Retinal pigment epithelial cell (primary cell): ENCODE measurements around the gene KRT73.

Experiments used
- DNase-seq: peaks from one replicate; pipeline ENCODE4 v3.0.0-alpha.2; 2010; ENCODE audit warnings: low read depth
- H3K4me3 ChIP-seq: 2 replicates; pipeline ENCODE4 v1.5.1; 2011; ENCODE audit warnings: mild to moderate bottlenecking, low read length, control low read depth, moderate library complexity
- TF ChIP-seq, protein P1 (sequence below): conservative IDR thresholded peaks from 2 replicates; pipeline ENCODE4 v1.5.1; 2011; ENCODE audit warnings: low read depth, low read length, control low read depth, inconsistent platforms

The KRT73 gene

DNA sequence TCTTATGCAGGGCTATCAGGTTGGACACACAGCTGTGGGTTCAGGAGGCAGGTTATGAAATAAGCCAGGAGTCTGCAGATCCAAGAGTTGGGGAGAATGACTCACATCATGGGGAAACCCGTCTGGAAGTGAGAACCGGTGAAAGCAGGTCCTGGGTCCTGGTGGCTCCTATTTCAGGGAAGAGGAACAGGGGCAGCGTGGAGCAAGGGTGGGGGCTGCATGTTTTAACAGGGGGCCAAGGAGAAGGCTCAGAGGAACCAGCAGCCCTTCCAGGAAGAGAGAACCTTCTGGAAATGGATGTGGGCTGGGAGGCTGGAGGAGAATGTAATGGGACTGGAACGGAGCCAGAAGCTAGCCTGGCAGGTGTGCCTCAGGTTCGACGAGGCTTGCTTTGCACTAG, 36.9 kb downstream of the KRT73 start:
- H3K4me3 ChIP-seq: no peak overlapping the region
- DNase-seq: no peak
- TF ChIP-seq, protein P1, sequence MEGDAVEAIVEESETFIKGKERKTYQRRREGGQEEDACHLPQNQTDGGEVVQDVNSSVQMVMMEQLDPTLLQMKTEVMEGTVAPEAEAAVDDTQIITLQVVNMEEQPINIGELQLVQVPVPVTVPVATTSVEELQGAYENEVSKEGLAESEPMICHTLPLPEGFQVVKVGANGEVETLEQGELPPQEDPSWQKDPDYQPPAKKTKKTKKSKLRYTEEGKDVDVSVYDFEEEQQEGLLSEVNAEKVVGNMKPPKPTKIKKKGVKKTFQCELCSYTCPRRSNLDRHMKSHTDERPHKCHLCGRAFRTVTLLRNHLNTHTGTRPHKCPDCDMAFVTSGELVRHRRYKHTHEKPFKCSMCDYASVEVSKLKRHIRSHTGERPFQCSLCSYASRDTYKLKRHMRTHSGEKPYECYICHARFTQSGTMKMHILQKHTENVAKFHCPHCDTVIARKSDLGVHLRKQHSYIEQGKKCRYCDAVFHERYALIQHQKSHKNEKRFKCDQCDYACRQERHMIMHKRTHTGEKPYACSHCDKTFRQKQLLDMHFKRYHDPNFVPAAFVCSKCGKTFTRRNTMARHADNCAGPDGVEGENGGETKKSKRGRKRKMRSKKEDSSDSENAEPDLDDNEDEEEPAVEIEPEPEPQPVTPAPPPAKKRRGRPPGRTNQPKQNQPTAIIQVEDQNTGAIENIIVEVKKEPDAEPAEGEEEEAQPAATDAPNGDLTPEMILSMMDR: no peak

DNA sequence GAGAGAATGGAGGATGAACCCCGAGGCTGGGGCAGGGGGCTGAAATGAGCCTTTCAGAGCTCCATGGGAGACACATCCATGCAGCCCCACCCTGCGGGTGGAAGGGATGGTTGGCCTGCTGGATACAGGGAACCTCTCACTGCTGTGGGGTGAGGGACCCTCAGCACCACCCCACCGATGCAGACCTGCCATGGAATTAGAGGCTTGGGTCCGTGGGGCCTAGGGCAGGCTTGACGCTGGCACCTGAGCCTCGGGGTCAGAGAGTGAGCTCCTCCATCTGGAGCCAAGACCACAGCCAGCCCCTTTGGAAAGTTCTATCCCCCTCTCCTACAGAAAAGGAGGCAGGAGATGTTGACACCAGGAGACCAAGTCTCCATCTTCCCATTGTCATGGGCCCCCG, 37.3 kb downstream of the KRT73 start:
- no peak overlapping the region for H3K4me3 ChIP-seq
- TF ChIP-seq, protein P1: no peak
- no peak for DNase-seq

DNA sequence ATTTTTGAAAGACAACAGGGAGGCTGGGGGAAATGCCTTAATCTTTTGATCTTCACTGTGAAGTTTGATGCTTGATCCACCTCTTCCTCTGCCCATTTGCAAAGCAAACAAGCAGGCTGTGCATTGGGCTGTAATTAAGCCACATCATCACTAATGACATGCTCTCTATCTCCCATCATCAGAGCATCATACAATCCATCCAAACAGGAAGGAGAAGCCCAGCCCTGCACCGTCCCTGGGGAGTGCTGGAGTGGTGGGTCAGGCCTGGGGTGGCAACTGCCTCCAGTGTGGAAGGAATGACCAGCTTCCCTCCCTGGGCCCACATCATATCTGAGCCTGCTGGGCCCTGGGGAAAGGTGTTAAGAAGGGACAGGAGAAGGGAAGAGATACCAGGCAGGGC, 37.9 kb downstream of the KRT73 start:
- H3K4me3 ChIP-seq: no peak overlapping the region
- no peak for DNase-seq
- TF ChIP-seq, protein P1: no peak

DNA sequence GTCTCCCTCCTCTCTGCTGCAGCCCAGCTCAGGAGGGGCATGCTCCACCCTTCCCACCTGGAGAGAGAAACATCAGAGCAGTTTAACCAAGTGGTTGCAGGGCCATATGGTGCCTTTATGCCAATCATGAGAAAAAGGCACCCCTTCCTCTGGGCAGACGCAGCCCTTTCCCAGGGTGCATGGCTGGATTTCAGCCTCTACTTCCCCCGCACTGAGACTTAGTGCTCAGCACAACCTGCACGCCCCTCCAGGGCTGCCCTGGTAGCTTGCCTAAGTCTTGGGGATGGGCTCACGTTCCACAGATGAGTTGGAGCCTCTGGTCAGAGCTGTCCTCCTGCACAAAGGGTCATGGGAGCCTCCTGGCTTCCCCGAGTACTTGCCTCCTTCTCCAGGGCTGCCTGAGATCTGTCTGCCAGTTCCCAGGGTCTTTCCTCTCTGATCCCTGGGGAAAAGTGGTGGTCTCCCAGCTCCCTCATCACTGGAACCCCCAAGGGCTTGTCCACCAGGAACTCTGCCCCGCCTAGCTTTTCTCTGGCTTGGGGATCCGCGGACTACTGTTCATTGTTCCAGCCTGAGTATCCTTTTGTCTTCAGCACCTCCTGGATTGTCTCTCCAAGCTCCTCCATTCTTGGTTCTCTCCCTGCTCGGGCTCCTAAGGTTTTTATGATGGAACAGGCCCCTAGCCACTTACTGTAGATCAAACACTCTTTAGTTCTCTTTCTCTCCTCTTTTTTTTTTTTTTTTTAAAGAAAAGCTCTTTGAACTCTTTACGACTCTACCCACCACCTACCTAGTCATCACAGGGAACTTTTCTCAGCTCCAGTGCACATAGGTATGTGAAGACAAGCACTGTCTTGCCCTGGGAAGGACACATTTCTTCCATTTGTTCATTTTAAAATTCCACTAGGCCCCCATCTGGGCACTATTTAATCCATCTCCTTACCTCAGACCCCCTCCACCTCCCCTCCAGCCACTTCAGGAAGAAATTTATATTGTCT, 38.6 kb downstream of the KRT73 start:
- TF ChIP-seq, protein P1: no peak
- no peak for DNase-seq
- H3K4me3 ChIP-seq: no peak overlapping the region

DNA sequence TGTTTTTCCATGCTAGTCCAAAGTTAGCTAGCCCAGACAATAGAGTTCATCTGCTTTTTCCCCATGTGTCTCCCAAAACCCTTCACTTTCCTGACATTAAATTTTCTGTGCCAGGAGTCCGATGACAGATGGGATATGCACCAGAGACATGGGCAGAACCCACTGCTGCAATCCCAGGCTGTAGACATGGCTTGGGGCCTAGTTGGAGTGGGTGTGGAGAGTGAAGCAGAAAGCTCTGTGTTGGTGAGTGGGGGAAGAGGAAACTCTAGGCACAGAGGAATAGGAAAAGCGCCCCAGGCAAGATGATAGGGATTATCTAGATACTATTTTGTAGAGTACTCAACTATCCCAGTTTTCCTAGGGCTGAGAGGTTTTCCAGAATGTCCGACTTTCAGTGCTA, 39.9 kb downstream of the KRT73 start:
- TF ChIP-seq, protein P1: no peak
- no peak for DNase-seq
- H3K4me3 ChIP-seq: no peak overlapping the region

DNA sequence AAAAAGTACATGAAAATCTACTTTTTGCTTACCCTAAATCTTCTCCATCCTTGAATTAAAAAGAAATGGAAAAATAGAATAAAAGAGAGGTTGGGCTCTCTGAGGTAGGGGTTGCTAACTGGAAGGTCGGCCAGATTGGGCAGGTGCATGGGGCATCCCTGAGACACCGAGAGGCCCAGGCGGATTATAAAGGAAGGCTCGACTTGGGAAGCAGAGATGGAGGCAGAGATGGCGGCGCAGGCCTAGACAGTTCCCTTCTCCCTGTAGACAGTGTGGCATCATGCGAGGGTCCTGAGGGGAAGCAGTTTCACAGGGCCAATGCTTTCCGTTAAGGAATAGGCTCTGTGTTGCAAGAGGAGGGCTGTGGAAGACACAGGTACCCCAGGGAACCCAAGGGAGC, 41.0 kb downstream of the KRT73 start:
- H3K4me3 ChIP-seq: no peak overlapping the region
- TF ChIP-seq, protein P1: no peak
- DNase-seq: no peak

DNA sequence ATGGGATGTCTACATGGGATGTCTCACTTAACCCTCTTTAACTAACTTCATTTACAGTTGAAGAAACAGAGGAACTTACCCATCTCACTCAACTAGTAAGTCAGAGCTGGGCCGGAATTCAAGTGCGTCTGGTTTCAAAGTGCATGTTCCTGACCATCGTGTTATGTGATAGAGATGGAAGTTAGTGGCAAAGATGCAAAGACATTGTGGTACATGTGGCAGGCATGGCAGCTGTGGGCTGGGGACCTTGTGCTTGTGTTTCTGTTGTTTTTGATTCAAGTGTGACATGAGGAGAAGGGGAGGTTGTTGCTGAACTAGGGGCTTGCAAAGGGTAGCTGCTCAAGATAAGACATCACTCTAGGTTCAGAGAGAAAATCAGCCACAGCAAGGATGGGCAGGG, 42.4 kb downstream of the KRT73 start:
- no peak for DNase-seq
- TF ChIP-seq, protein P1: no peak
- H3K4me3 ChIP-seq: no peak overlapping the region
